GM12878 (cell line): Measurements from ENCODE around the gene RPS3A. TPM values are rescaled to one million over a fixed set of nuclear protein-coding genes. Genes with fewer than 3 reads are reported as not detected.

ENCODE experiments used
- ATAC-seq: fragments of 200-7000 bp; cut with Tn5 transposase; 3 replicates; pipeline ENCODE4 v1.9.1; 2020; ENCODE audit warnings: mild to moderate bottlenecking, moderate library complexity
- BruUV-seq: library from RNA; stranded (reverse); fragments of 400-500 nt; replicated peaks from 2 replicates; lab custom pipeline; 2021; lab: Mats Ljungman, UMichigan
- CTCF ChIA-PET: fragments of 300-600 bp; sonication (Branson Sonifier 250); formaldehyde crosslinking; extraction: SDS; loops from one replicate; lab custom pipeline; 2021; ENCODE audit warnings: inconsistent platforms; lab: Yijun Ruan, JAX
- POLR2A ChIA-PET: fragments of 350-600 bp; formaldehyde crosslinking; extraction: SDS; loops from one replicate; lab custom pipeline; 2021; ENCODE audit warnings: inconsistent platforms; lab: Charles Lee
- RAD21 ChIA-PET: fragments of 300-600 bp; sonication (Branson Sonifier 250); formaldehyde crosslinking; loops from one replicate; lab custom pipeline; 2023; ENCODE audit warnings: antibody characterized with exemption; ENCODE audit not compliant: unreplicated experiment; lab: Charles Lee
- SMC1A ChIA-PET: fragments of 300-600 bp; sonication (Branson Sonifier 250); formaldehyde crosslinking; loops from one replicate; lab custom pipeline; 2023; ENCODE audit not compliant: unreplicated experiment, uncharacterized antibody; lab: Charles Lee
- DNase-seq: peaks from one replicate; pipeline ENCODE4 v3.0.0-alpha.2; 2011; ENCODE audit warnings: low read depth, low spot score
- FAIRE-seq: peaks from 3 replicates; lab custom pipeline; 2011; peaks lifted over from hg19 to GRCh38; lab: Jason Lieb, UNC
- H2AFZ ChIP-seq: 2 replicates; pipeline ENCODE4 v1.6.0; 2011; ENCODE audit warnings: low read depth, low read length, control low read depth; ENCODE audit not compliant: control insufficient read depth
- H3K27ac ChIP-seq: 2 replicates; pipeline ENCODE4 v1.5.1; 2011; ENCODE audit warnings: control low read depth; ENCODE audit not compliant: control insufficient read depth, insufficient read depth
- H3K27me3 ChIP-seq, 2 experiments: replicated peaks in 1 of 2; 2 replicates each; pipeline versions ENCODE4 v1.6.0 to v1.6.1; 2011; ENCODE audit warnings: low read length in 1 of 2; ENCODE audit not compliant: control insufficient read depth in 2 of 2, insufficient read depth in 2 of 2
- H3K36me3 ChIP-seq, 2 experiments: 2 replicates each; pipeline ENCODE4 v1.5.1; 2011; ENCODE audit warnings: low read length in 1 of 2; ENCODE audit not compliant: control insufficient read depth in 2 of 2, insufficient read depth in 2 of 2
- H3K4me1 ChIP-seq: 2 replicates; pipeline ENCODE4 v1.6.1; 2011; ENCODE audit warnings: mild to moderate bottlenecking, low read length, moderate library complexity, mixed read lengths; ENCODE audit not compliant: control insufficient read depth, insufficient read depth
- H3K4me2 ChIP-seq: 2 replicates; pipeline ENCODE4 v1.6.0; 2011; ENCODE audit warnings: control low read depth; ENCODE audit not compliant: control insufficient read depth, insufficient read depth
- H3K4me3 ChIP-seq: fragments of 200-600 bp; sonication (generic); 2 replicates; pipeline ENCODE4 v1.5.1; 2016
- H3K79me2 ChIP-seq: 2 replicates; pipeline ENCODE4 v1.6.0; 2011; ENCODE audit warnings: low read length; ENCODE audit not compliant: control insufficient read depth, insufficient read depth
- H3K9ac ChIP-seq: 2 replicates; pipeline ENCODE4 v1.8.0; 2011; ENCODE audit warnings: low read length, control low read depth, mixed read lengths; ENCODE audit not compliant: control insufficient read depth, insufficient read depth
- H3K9me3 ChIP-seq: replicated peaks from 3 replicates; pipeline ENCODE4 v1.5.1; 2011; ENCODE audit warnings: mild to moderate bottlenecking, low read length; ENCODE audit not compliant: control insufficient read depth, insufficient read depth
- H4K20me1 ChIP-seq: 2 replicates; pipeline ENCODE4 v1.6.0; 2011; ENCODE audit not compliant: control insufficient read depth, insufficient read depth
- ATF7 ChIP-seq: fragments of 450-650 bp; IDR thresholded peaks from 2 replicates; pipeline ENCODE4 v1.6.1; 2016; ENCODE audit warnings: low read depth, mild to moderate bottlenecking
- BCL11A ChIP-seq: IDR thresholded peaks from 2 replicates; pipeline ENCODE4 v1.6.1; 2011; ENCODE audit warnings: low read depth, low read length
- CBFB ChIP-seq: IDR thresholded peaks from 2 replicates; pipeline ENCODE4 v1.6.1; 2016; ENCODE audit warnings: antibody characterized with exemption, low read depth
- CBX5 ChIP-seq: sonication (generic); IDR thresholded peaks from 2 replicates; pipeline ENCODE4 v1.6.1; 2016; ENCODE audit warnings: low read depth, moderate library complexity, mild to moderate bottlenecking, inconsistent platforms
- EED ChIP-seq: sonication (generic); IDR thresholded peaks from 2 replicates; pipeline ENCODE4 v1.6.1; 2016; ENCODE audit warnings: antibody characterized with exemption, low read depth
- HCFC1 ChIP-seq: fragments of 150-350 bp; IDR thresholded peaks from 2 replicates; pipeline ENCODE4 v1.6.1; 2014; ENCODE audit warnings: low read length
- HDAC2 ChIP-seq: fragments of 200-600 bp; sonication (generic); IDR thresholded peaks from 2 replicates; pipeline ENCODE4 v1.6.1; 2017
- HDAC6 ChIP-seq: fragments of 200-600 bp; sonication (generic); IDR thresholded peaks from one replicate; pipeline ENCODE4 v1.8.0; 2017; ENCODE audit warnings: antibody characterized with exemption; ENCODE audit not compliant: unreplicated experiment
- MEF2B ChIP-seq: fragments of 450-650 bp; IDR thresholded peaks from 2 replicates; pipeline ENCODE4 v1.6.1; 2018; ENCODE audit warnings: mild to moderate bottlenecking, moderate library complexity; ENCODE audit not compliant: partially characterized antibody, poor library complexity, severe bottlenecking
- MYB ChIP-seq: fragments of 150-350 bp; IDR thresholded peaks from 2 replicates; pipeline ENCODE4 v1.6.1; 2014; ENCODE audit warnings: mild to moderate bottlenecking, low read depth, low read length, borderline replicate concordance
- POLR2AphosphoS5 ChIP-seq: IDR thresholded peaks from 2 replicates; pipeline ENCODE4 v1.6.1; 2011; ENCODE audit warnings: mild to moderate bottlenecking, low read length, inconsistent platforms
- POU2F2 ChIP-seq: IDR thresholded peaks from 3 replicates; pipeline ENCODE4 v1.6.1; 2011; ENCODE audit warnings: low read depth, mild to moderate bottlenecking, low read length, borderline replicate concordance
- STAT1 ChIP-seq: fragments of 450-650 bp; conservative IDR thresholded peaks from 2 replicates; pipeline ENCODE4 v1.6.1; 2014; ENCODE audit warnings: antibody characterized with exemption, mild to moderate bottlenecking
- ZNF217 ChIP-seq: fragments of 450-650 bp; IDR thresholded peaks from 2 replicates; pipeline ENCODE4 v1.6.1; 2017; ENCODE audit warnings: antibody characterized with exemption, mild to moderate bottlenecking
- ZNF622 ChIP-seq: fragments of 450-650 bp; IDR thresholded peaks from 2 replicates; pipeline ENCODE4 v1.6.1; 2017; ENCODE audit warnings: mild to moderate bottlenecking, inconsistent platforms
- WGBS: methylation state at CpG from one replicate; pipeline ENCODE4 v1.1.6; 2016; ENCODE audit warnings: low lambda C conversion rate; ENCODE audit not compliant: insufficient replicate concordance, insufficient coverage; ENCODE audit errors: missing lambda C conversion rate; 5-methylcytosine and 5-hydroxymethylcytosine counted together
- in situ Hi-C: fragments of 300-500 bp; cut with MboI; formaldehyde crosslinking; loops from 9 replicates; pipeline ENCODE4 v1.14.3; 2018; ENCODE audit warnings: mixed read lengths
- intact Hi-C: fragments of 100-400 bp; cut with micrococcal nuclease; formaldehyde crosslinking; loops from one replicate; pipeline ENCODE4 v1.14.2; 2022; ENCODE audit not compliant: unreplicated experiment
- polyA plus RNA-seq, 11 experiments: library from polyadenylated mRNA; depleted of rRNA in 4 of 11; unstranded in 6 of 11; stranded (reverse) in 5 of 11; fragments of >200 nt; fragmentation: Nextera tagmentation in 4 of 11; fragmentation: Illumina TruSeq in 1 of 11; extraction: Ambion mirVana in 4 of 11; extraction: Trizol in 1 of 11; gene quantifications; 1 replicate in 1 of 11; 2 replicates in 10 of 11; pipeline versions ENCODE4 v1.2.1 to v1.2.3, GENCODE V29; 2011 to 2016; ENCODE audit warnings: inconsistent platforms in 2 of 11, missing spikeins in 2 of 11, low read depth in 1 of 11
- total RNA-seq, 4 experiments: library from RNA; depleted of rRNA in 3 of 4; stranded (reverse); fragments of >200 nt in 3 of 4; fragmentation: Illumina TruSeq in 1 of 4; extraction: Trizol in 1 of 4; gene quantifications; 2 replicates each; pipeline versions ENCODE4 v1.2.1 to v1.2.3, GENCODE V29; 2013 to 2021
- TF ChIP-seq, protein P1 (sequence below): IDR thresholded peaks from 2 replicates; pipeline ENCODE4 v1.6.1; 2012; ENCODE audit warnings: improper control_type of control experiment, low read depth, low read length; ENCODE audit not compliant: insufficient replicate concordance
- TF ChIP-seq, protein P2 (sequence below): fragments of 450-650 bp; IDR thresholded peaks from 2 replicates; pipeline ENCODE4 v1.6.1; 2016; ENCODE audit warnings: mild to moderate bottlenecking
- TF ChIP-seq, protein P3 (sequence below): IDR thresholded peaks from 2 replicates; pipeline ENCODE4 v1.6.1; 2011; ENCODE audit warnings: borderline replicate concordance, low read depth, mild to moderate bottlenecking, moderate library complexity, low read length; ENCODE audit not compliant: insufficient read depth, poor library complexity, severe bottlenecking

The RPS3A gene
- total and polyA plus RNA-seq, 10 of the 15 experiments (the other 5 are each of a cell fraction or from before 2014, with no cell fraction given): 1,754 to 5,827 (median 3,527) TPM

DNA sequence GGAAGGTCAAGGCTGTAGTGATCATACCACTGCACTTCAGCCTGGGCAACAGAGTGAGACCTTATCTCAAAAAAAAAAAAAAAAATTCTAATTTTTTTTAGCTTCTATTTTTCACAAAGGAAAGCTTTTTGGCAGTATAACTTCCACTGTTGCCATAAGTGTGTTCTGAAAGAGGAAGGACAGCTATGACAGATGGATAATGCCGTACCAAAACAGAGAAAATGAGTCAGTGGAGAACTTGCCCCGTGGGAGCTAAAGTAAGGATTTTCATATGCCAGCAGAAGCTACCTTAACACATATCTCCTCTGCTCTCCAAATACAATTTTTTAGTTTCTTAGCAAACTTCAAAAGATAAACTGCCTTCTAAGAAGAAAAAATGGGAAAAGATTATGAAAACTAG is 43.7 kb downstream of the RPS3A start:
- no peak overlapping the region for H3K4me3 ChIP-seq
- ChIA-PET POLR2A (no interaction called here), SMC1A (no interaction called here), CTCF (no interaction called here), RAD21 (no interaction called here)
- H3K9ac ChIP-seq: no peak overlapping the region
- intact Hi-C loops (no loop called here), in situ Hi-C loops (no loop called here)
- FAIRE-seq (no peak), ATAC-seq (peak; percentile 36; the same call in 1 of the 3 replicates), DNase-seq (no peak)
- no peaks in the 10 kb centered on the region for H4K20me1 ChIP-seq
- no peaks in the 10 kb centered on the region for H3K36me3 ChIP-seq
- no peak overlapping the region for H2AFZ ChIP-seq
- BruUV-seq: no TSS peak
- H3K27ac ChIP-seq: no peak overlapping the region
- no peak overlapping the region for H3K4me2 ChIP-seq
- no peaks in the 10 kb centered on the region for H3K9me3 ChIP-seq
- 4% methylated on average over 2 of the region's 2 CpGs for WGBS
- H3K79me2 ChIP-seq: no peaks in the 10 kb centered on the region
- H3K4me1 ChIP-seq: no peaks in the 10 kb centered on the region
- no peaks in the 10 kb centered on the region for H3K27me3 ChIP-seq
- no peak for TF ChIP-seq EED
- TF ChIP-seq ZNF217: no peak
- TF ChIP-seq HCFC1: no peak
- TF ChIP-seq HDAC2: no peak
- TF ChIP-seq STAT1: no peak
- no peak for TF ChIP-seq ATF7
- no peak for TF ChIP-seq CBX5
- no peak for TF ChIP-seq BCL11A
- TF ChIP-seq CBFB: no peak
- no peak for TF ChIP-seq MEF2B
- TF ChIP-seq MYB: no peak
- no peak for TF ChIP-seq ZNF622
- no peak for TF ChIP-seq POLR2AphosphoS5
- TF ChIP-seq, protein P1, sequence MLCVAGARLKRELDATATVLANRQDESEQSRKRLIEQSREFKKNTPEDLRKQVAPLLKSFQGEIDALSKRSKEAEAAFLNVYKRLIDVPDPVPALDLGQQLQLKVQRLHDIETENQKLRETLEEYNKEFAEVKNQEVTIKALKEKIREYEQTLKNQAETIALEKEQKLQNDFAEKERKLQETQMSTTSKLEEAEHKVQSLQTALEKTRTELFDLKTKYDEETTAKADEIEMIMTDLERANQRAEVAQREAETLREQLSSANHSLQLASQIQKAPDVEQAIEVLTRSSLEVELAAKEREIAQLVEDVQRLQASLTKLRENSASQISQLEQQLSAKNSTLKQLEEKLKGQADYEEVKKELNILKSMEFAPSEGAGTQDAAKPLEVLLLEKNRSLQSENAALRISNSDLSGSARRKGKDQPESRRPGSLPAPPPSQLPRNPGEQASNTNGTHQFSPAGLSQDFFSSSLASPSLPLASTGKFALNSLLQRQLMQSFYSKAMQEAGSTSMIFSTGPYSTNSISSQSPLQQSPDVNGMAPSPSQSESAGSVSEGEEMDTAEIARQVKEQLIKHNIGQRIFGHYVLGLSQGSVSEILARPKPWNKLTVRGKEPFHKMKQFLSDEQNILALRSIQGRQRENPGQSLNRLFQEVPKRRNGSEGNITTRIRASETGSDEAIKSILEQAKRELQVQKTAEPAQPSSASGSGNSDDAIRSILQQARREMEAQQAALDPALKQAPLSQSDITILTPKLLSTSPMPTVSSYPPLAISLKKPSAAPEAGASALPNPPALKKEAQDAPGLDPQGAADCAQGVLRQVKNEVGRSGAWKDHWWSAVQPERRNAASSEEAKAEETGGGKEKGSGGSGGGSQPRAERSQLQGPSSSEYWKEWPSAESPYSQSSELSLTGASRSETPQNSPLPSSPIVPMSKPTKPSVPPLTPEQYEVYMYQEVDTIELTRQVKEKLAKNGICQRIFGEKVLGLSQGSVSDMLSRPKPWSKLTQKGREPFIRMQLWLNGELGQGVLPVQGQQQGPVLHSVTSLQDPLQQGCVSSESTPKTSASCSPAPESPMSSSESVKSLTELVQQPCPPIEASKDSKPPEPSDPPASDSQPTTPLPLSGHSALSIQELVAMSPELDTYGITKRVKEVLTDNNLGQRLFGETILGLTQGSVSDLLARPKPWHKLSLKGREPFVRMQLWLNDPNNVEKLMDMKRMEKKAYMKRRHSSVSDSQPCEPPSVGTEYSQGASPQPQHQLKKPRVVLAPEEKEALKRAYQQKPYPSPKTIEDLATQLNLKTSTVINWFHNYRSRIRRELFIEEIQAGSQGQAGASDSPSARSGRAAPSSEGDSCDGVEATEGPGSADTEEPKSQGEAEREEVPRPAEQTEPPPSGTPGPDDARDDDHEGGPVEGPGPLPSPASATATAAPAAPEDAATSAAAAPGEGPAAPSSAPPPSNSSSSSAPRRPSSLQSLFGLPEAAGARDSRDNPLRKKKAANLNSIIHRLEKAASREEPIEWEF: no peak
- TF ChIP-seq, protein P2, sequence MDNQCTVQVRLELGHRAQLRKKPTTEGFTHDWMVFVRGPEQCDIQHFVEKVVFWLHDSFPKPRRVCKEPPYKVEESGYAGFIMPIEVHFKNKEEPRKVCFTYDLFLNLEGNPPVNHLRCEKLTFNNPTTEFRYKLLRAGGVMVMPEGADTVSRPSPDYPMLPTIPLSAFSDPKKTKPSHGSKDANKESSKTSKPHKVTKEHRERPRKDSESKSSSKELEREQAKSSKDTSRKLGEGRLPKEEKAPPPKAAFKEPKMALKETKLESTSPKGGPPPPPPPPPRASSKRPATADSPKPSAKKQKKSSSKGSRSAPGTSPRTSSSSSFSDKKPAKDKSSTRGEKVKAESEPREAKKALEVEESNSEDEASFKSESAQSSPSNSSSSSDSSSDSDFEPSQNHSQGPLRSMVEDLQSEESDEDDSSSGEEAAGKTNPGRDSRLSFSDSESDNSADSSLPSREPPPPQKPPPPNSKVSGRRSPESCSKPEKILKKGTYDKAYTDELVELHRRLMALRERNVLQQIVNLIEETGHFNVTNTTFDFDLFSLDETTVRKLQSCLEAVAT: no peak
- TF ChIP-seq POU2F2: no peak
- TF ChIP-seq HDAC6: no peak
- TF ChIP-seq, protein P3, sequence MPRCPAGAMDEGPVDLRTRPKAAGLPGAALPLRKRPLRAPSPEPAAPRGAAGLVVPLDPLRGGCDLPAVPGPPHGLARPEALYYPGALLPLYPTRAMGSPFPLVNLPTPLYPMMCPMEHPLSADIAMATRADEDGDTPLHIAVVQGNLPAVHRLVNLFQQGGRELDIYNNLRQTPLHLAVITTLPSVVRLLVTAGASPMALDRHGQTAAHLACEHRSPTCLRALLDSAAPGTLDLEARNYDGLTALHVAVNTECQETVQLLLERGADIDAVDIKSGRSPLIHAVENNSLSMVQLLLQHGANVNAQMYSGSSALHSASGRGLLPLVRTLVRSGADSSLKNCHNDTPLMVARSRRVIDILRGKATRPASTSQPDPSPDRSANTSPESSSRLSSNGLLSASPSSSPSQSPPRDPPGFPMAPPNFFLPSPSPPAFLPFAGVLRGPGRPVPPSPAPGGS: no peak
